Panc1 (cell line): ENCODE results near the gene ART5.

Experiments
- CTCF ChIP-seq: fragments of 450-650 bp; IDR thresholded peaks from 2 replicates; pipeline ENCODE4 v1.5.1; 2017; ENCODE audit warnings: mild to moderate bottlenecking
- POLR2AphosphoS5 ChIP-seq: IDR thresholded peaks from 2 replicates; pipeline ENCODE4 v1.6.1; 2012; ENCODE audit warnings: mild to moderate bottlenecking, low read depth, low read length, moderate library complexity
- REST ChIP-seq, 2 experiments: IDR thresholded peaks; 2 replicates each; pipeline ENCODE4 v1.6.1; 2011 to 2012; ENCODE audit warnings: low read depth in 2 of 2, control low read depth in 1 of 2, low read length in 1 of 2, mild to moderate bottlenecking in 1 of 2, moderate library complexity in 1 of 2; ENCODE audit not compliant: insufficient read depth in 1 of 2
- SIN3A ChIP-seq: IDR thresholded peaks from 2 replicates; pipeline ENCODE4 v1.6.1; 2012; ENCODE audit warnings: low read depth, mild to moderate bottlenecking, low read length, moderate library complexity, borderline replicate concordance; ENCODE audit not compliant: insufficient read depth
- TCF7L2 ChIP-seq: IDR thresholded peaks from 2 replicates; pipeline ENCODE4 v1.6.1; 2011; ENCODE audit warnings: mild to moderate bottlenecking, low read depth, low read length, inconsistent platforms

GRCh38 chr11:3623767-3624458, 17.9 kb downstream of the ART5 start:
- TF ChIP-seq CTCF, result no peak
- no peak for TF ChIP-seq POLR2AphosphoS5
- no peak for TF ChIP-seq SIN3A
- TF ChIP-seq TCF7L2, result no peak
- no peak for TF ChIP-seq REST (IDR thresholded peaks at IDR 0.05; ENCODE audit: insufficient read depth in 1 of 2, low read depth in 2 of 2, low read length in 1 of 2)
